WTC11 (cell line): ENCODE results near the gene DEXI. TPM values are rescaled to one million over a fixed set of nuclear protein-coding genes. Genes with fewer than 3 reads are reported as not detected.

Experiments
- ATAC-seq: fragments of 200-7000 bp; cut with Tn5 transposase; 2 replicates; pipeline ENCODE4 v1.10.0; 2021; ENCODE audit warnings: mild to moderate bottlenecking, moderate library complexity
- CTCF ChIA-PET: fragments of 300-600 bp; sonication (Branson Sonifier 250); formaldehyde crosslinking; loops from one replicate; lab custom pipeline; 2021; ENCODE audit warnings: antibody characterized with exemption; lab: Charles Lee
- POLR2A ChIA-PET: fragments of 350-600 bp; sonication (Branson Sonifier 250); formaldehyde crosslinking; loops from one replicate; lab custom pipeline; 2021; ENCODE audit warnings: antibody characterized with exemption; lab: Charles Lee
- DNase-seq: peaks from one replicate; pipeline ENCODE4 v3.0.0; 2021; ENCODE audit warnings: low spot score
- H3K27ac Mint-ChIP-seq: 2 replicates; pipeline ENCODE4 v1.8.0; 2021; ENCODE audit warnings: mixed read lengths
- H3K27me3 Mint-ChIP-seq: 2 replicates; pipeline ENCODE4 v1.8.0; 2021; ENCODE audit warnings: low read depth, mild to moderate bottlenecking, moderate library complexity, mixed read lengths
- H3K36me3 Mint-ChIP-seq: 2 replicates; pipeline ENCODE4 v1.8.0; 2021; ENCODE audit warnings: mixed read lengths
- H3K4me1 Mint-ChIP-seq: 2 replicates; pipeline ENCODE4 v1.8.0; 2022; ENCODE audit warnings: mixed read lengths
- H3K4me3 Mint-ChIP-seq: 2 replicates; pipeline ENCODE4 v1.8.0; 2021; ENCODE audit warnings: mild to moderate bottlenecking, moderate library complexity, mixed read lengths
- H3K9me3 Mint-ChIP-seq: 2 replicates; pipeline ENCODE4 v1.8.0; 2021; ENCODE audit warnings: mixed read lengths
- ATF1 ChIP-seq: sonication (generic); formaldehyde crosslinking; IDR thresholded peaks from 2 replicates; pipeline ENCODE4 v1.8.1; 2023; ENCODE audit warnings: mild to moderate bottlenecking, moderate library complexity, missing genetic modification reagents
- CBFB ChIP-seq: sonication (generic); formaldehyde crosslinking; IDR thresholded peaks from 2 replicates; pipeline ENCODE4 v1.8.1; 2022; ENCODE audit warnings: mild to moderate bottlenecking, low read depth, missing genetic modification reagents
- CDX4 ChIP-seq: fragments of 250-450 bp; sonication (Bioruptor Pico); IDR thresholded peaks from 2 replicates; pipeline ENCODE4 v1.9.0; 2021; ENCODE audit warnings: moderate library complexity, mild to moderate bottlenecking, inconsistent platforms, borderline replicate concordance
- CREM ChIP-seq: sonication (generic); formaldehyde crosslinking; IDR thresholded peaks from 2 replicates; pipeline ENCODE4 v1.8.1; 2022; ENCODE audit warnings: mild to moderate bottlenecking, missing genetic modification reagents, moderate library complexity
- CTCF ChIP-seq: fragments of 200-600 bp; IDR thresholded peaks from 2 replicates; pipeline ENCODE4 v1.8.0; 2022; ENCODE audit warnings: antibody characterized with exemption
- FOXK1 ChIP-seq: sonication (generic); formaldehyde crosslinking; IDR thresholded peaks from 2 replicates; pipeline ENCODE4 v1.8.0; 2022; ENCODE audit warnings: mild to moderate bottlenecking, moderate library complexity, missing genetic modification reagents
- FOXP1 ChIP-seq: sonication (generic); formaldehyde crosslinking; IDR thresholded peaks from 2 replicates; pipeline ENCODE4 v1.8.0; 2022; ENCODE audit warnings: missing genetic modification reagents, mild to moderate bottlenecking, moderate library complexity, borderline replicate concordance
- IRF1 ChIP-seq: sonication (generic); formaldehyde crosslinking; IDR thresholded peaks from 2 replicates; pipeline ENCODE4 v1.8.0; 2023; ENCODE audit warnings: missing genetic modification reagents
- MLX ChIP-seq: sonication (generic); formaldehyde crosslinking; IDR thresholded peaks from 2 replicates; pipeline ENCODE4 v1.8.1; 2023; ENCODE audit warnings: mild to moderate bottlenecking, missing genetic modification reagents, moderate library complexity
- PREB ChIP-seq: sonication (generic); formaldehyde crosslinking; IDR thresholded peaks from 2 replicates; pipeline ENCODE4 v1.8.1; 2022; ENCODE audit warnings: mild to moderate bottlenecking, missing genetic modification reagents, moderate library complexity, borderline replicate concordance
- RORB ChIP-seq: fragments of 250-450 bp; sonication (Bioruptor Pico); IDR thresholded peaks from 2 replicates; pipeline ENCODE4 v1.9.0; 2021; ENCODE audit warnings: mild to moderate bottlenecking
- SMAD4 ChIP-seq: sonication (generic); formaldehyde crosslinking; IDR thresholded peaks from 2 replicates; pipeline ENCODE4 v1.8.0; 2022; ENCODE audit warnings: mild to moderate bottlenecking, missing genetic modification reagents
- SOX15 ChIP-seq: fragments of 250-450 bp; sonication (Bioruptor Pico); IDR thresholded peaks from 2 replicates; pipeline ENCODE4 v1.9.0; 2021; ENCODE audit warnings: mild to moderate bottlenecking
- TEAD1 ChIP-seq: sonication (generic); formaldehyde crosslinking; IDR thresholded peaks from 2 replicates; pipeline ENCODE4 v1.8.0; 2022; ENCODE audit warnings: mild to moderate bottlenecking, missing genetic modification reagents
- ZBTB21 ChIP-seq: sonication (generic); formaldehyde crosslinking; IDR thresholded peaks from 2 replicates; pipeline ENCODE4 v1.8.1; 2023; ENCODE audit warnings: mild to moderate bottlenecking, missing genetic modification reagents, borderline replicate concordance
- ZBTB43 ChIP-seq: sonication (generic); formaldehyde crosslinking; IDR thresholded peaks from 2 replicates; pipeline ENCODE4 v1.8.1; 2023; ENCODE audit warnings: mild to moderate bottlenecking, missing genetic modification reagents
- ZNF263 ChIP-seq: sonication (generic); formaldehyde crosslinking; IDR thresholded peaks from 2 replicates; pipeline ENCODE4 v1.8.1; 2022; ENCODE audit warnings: low read depth, mild to moderate bottlenecking, moderate library complexity, missing genetic modification reagents
- ZNF317 ChIP-seq: sonication (generic); formaldehyde crosslinking; IDR thresholded peaks from 2 replicates; pipeline ENCODE4 v1.8.1; 2023; ENCODE audit warnings: low read depth, mild to moderate bottlenecking, moderate library complexity, missing genetic modification reagents, borderline replicate concordance
- ZNF396 ChIP-seq: fragments of 250-450 bp; sonication (Bioruptor Pico); IDR thresholded peaks from 2 replicates; pipeline ENCODE4 v1.8.0; 2021; ENCODE audit warnings: mild to moderate bottlenecking, moderate library complexity, borderline replicate concordance
- ZNF416 ChIP-seq: fragments of 250-450 bp; sonication (Bioruptor Pico); IDR thresholded peaks from 2 replicates; pipeline ENCODE4 v1.9.0; 2021; ENCODE audit warnings: mild to moderate bottlenecking, inconsistent platforms
- ZNF423 ChIP-seq: fragments of 250-450 bp; sonication (Bioruptor Pico); IDR thresholded peaks from 2 replicates; pipeline ENCODE4 v2.1.2; 2022; ENCODE audit warnings: mild to moderate bottlenecking, moderate library complexity
- ZNF425 ChIP-seq: fragments of 250-450 bp; sonication (Bioruptor Pico); conservative IDR thresholded peaks from 2 replicates; pipeline ENCODE4 v1.9.0; 2021; ENCODE audit warnings: mild to moderate bottlenecking
- ZSCAN18 ChIP-seq: fragments of 250-450 bp; sonication (Bioruptor Pico); IDR thresholded peaks from 2 replicates; pipeline ENCODE4 v2.1.2; 2022; ENCODE audit warnings: mild to moderate bottlenecking, moderate library complexity
- total RNA-seq: library from RNA; stranded (reverse); gene quantifications from 3 replicates; pipeline ENCODE4 v1.2.3, GENCODE V29; 2021

The DEXI gene
- total RNA-seq, 1 experiment from 2014 or later, result 33.7 TPM

GRCh38 chr16:10981697-10982216, 39.5 kb upstream of the DEXI start:
- H3K27ac Mint-ChIP-seq, result no peak overlapping the region
- 0 out of 2 replicates have a peak, but pooled peaks cover 15% of the 10 kb centered on the region for H3K4me1 Mint-ChIP-seq
- ATAC-seq, result peak; percentile 97
- no peaks in the 10 kb centered on the region; the same call in 1 of the 2 replicates for H3K36me3 Mint-ChIP-seq
- no peaks in the 10 kb centered on the region for H3K27me3 Mint-ChIP-seq
- TF ChIP-seq RORB (CRISPR knock-in tag), result no peak
- TF ChIP-seq CBFB (CRISPR knock-in tag), result no peak
- TF ChIP-seq SOX15 (CRISPR knock-in tag), result no peak
- no peak for TF ChIP-seq MLX (CRISPR knock-in tag)
- no peak for TF ChIP-seq ATF1 (CRISPR knock-in tag)
- no peak for TF ChIP-seq ZNF317 (CRISPR knock-in tag)
- no peak for TF ChIP-seq ZBTB43 (CRISPR knock-in tag)
- TF ChIP-seq CTCF, result 0 out of 2 replicates have a peak, but pooled peaks have one; percentile 15
- no peaks in the 10 kb centered on the region for H3K9me3 Mint-ChIP-seq
- peak; percentile 73 for DNase-seq
- no peak overlapping the region for H3K4me3 Mint-ChIP-seq
- ChIA-PET POLR2A (no interaction called here), CTCF (interaction anchor here (2.8 kb wide), 1 partner anchor 10 kb away, joined by 16 read pairs; no protein-coding TSS in a partner anchor)

GRCh38 chr16:10980813-10981212, 38.5 kb upstream of the DEXI start:
- ChIA-PET CTCF (interaction anchor here (1.3 to 2.0 kb wide), 6 partner anchors 10 to 416 kb away, joined by 3 to 10 read pairs (median 4); partner anchors contain the start of gene SOCS1), POLR2A (no interaction called here)
- ATAC-seq (no peak), DNase-seq (no peak)
- Mint-ChIP-seq H3K4me3 (no peak overlapping the region), H3K4me1 (0 out of 2 replicates have a peak, but pooled peaks cover 15% of the 10 kb centered on the region), H3K27ac (no peak overlapping the region), H3K9me3 (no peaks in the 10 kb centered on the region)
- TF ChIP-seq ZSCAN18 (no peak), CREM (CRISPR knock-in tag) (no peak), MLX (CRISPR knock-in tag) (no peak), FOXP1 (CRISPR knock-in tag) (no peak), ZNF396 (no peak), ZNF317 (CRISPR knock-in tag) (no peak), SMAD4 (CRISPR knock-in tag) (no peak), ZNF425 (no peak), ZBTB21 (CRISPR knock-in tag) (no peak), ZNF423 (no peak), RORB (CRISPR knock-in tag) (no peak), ZNF416 (CRISPR knock-in tag) (no peak), ZNF263 (no peak), FOXK1 (CRISPR knock-in tag) (no peak), IRF1 (CRISPR knock-in tag) (no peak), PREB (CRISPR knock-in tag) (no peak), CBFB (CRISPR knock-in tag) (no peak), TEAD1 (no peak), CDX4 (no peak)
- TF ChIP-seq, all 79 proteins: peak for 0
- H3K36me3 Mint-ChIP-seq, result no peaks in the 10 kb centered on the region; the same call in 1 of the 2 replicates
- H3K27me3 Mint-ChIP-seq, result no peaks in the 10 kb centered on the region
